ENCODE measurements around the gene RGS19.

RGS19 gene

GRCh38 chr20:64069614-64070243 lies 9.6 kb downstream of the RGS19 start:
- Mint-ChIP-seq H3K9me3 (no peaks in the 10 kb centered on the region), H3K36me3 (ENCODE audit: low read depth) (peaks cover 4% of the 10 kb centered on the region), H3K4me1 (peaks cover 30% of the 10 kb centered on the region), H3K27ac (no peak overlapping the region), H3K27me3 (no peaks in the 10 kb centered on the region), H3K4me3 (no peak overlapping the region)
- no peak for ATAC-seq
- peak; percentile 55 for DNase-seq

- Mint-ChIP-seq H3K9me3 (no peaks in the 10 kb centered on the region), H3K36me3 (ENCODE audit: low read depth) (peaks cover 4% of the 10 kb centered on the region), H3K27ac (no peak overlapping the region), H3K4me1 (peaks cover 36% of the 10 kb centered on the region), H3K27me3 (no peaks in the 10 kb centered on the region), H3K4me3 (no peak overlapping the region)
- ATAC-seq (no peak), DNase-seq (no peak)
These were observed 10.1 kb downstream of the RGS19 start for GRCh38 chr20:64069209-64069613.

GRCh38 chr20:64068386-64069208 lies 10.7 kb downstream of the RGS19 start:
- Mint-ChIP-seq H3K27ac (no peak overlapping the region), H3K27me3 (no peaks in the 10 kb centered on the region), H3K4me3 (no peak overlapping the region), H3K4me1 (peaks cover 42% of the 10 kb centered on the region), H3K36me3 (ENCODE audit: low read depth) (peaks cover 4% of the 10 kb centered on the region), H3K9me3 (no peaks in the 10 kb centered on the region)
- ATAC-seq (no peak), DNase-seq (no peak)

- Mint-ChIP-seq H3K36me3 (ENCODE audit: low read depth) (no peaks in the 10 kb centered on the region), H3K27me3 (no peaks in the 10 kb centered on the region), H3K9me3 (no peaks in the 10 kb centered on the region), H3K4me1 (peaks cover 42% of the 10 kb centered on the region), H3K4me3 (no peak overlapping the region), H3K27ac (no peak overlapping the region)
- no peak for ATAC-seq
- no peak for DNase-seq
These were observed 11.5 kb downstream of the RGS19 start for GRCh38 chr20:64067733-64068307.

- ATAC-seq (no peak), DNase-seq (no peak)
- Mint-ChIP-seq H3K27me3 (no peaks in the 10 kb centered on the region), H3K9me3 (no peaks in the 10 kb centered on the region), H3K4me1 (peaks cover 39% of the 10 kb centered on the region), H3K36me3 (ENCODE audit: low read depth) (no peaks in the 10 kb centered on the region), H3K27ac (no peak overlapping the region), H3K4me3 (no peak overlapping the region)
These were observed 12.2 kb downstream of the RGS19 start for GRCh38 chr20:64067005-64067632.

- peaks cover 39% of the 10 kb centered on the region for H3K4me1 Mint-ChIP-seq
- peak; percentile 68 for ATAC-seq
- peak overlapping the region; percentile 67 for H3K27ac Mint-ChIP-seq
- peak; percentile 72 for DNase-seq
- H3K27me3 Mint-ChIP-seq: no peaks in the 10 kb centered on the region
- no peaks in the 10 kb centered on the region for H3K36me3 Mint-ChIP-seq (ENCODE audit: low read depth)
- peak overlapping the region; percentile 29 for H3K4me3 Mint-ChIP-seq
- H3K9me3 Mint-ChIP-seq: no peaks in the 10 kb centered on the region
These were observed 13.4 kb downstream of the RGS19 start for GRCh38 chr20:64065974-64066343.

- Mint-ChIP-seq H3K9me3 (no peaks in the 10 kb centered on the region), H3K27me3 (no peaks in the 10 kb centered on the region), H3K4me1 (peaks cover 39% of the 10 kb centered on the region), H3K4me3 (peak overlapping the region; percentile 29), H3K27ac (peak overlapping the region; percentile 67), H3K36me3 (ENCODE audit: low read depth) (no peaks in the 10 kb centered on the region)
- ATAC-seq: no peak
- no peak for DNase-seq
These were observed 14.0 kb downstream of the RGS19 start for GRCh38 chr20:64065062-64065973.

GRCh38 chr20:64064145-64064698 lies 15.1 kb downstream of the RGS19 start:
- H3K27me3 Mint-ChIP-seq: no peaks in the 10 kb centered on the region
- no peak for DNase-seq
- H3K36me3 Mint-ChIP-seq (ENCODE audit: low read depth): no peaks in the 10 kb centered on the region
- H3K4me1 Mint-ChIP-seq: peaks cover 39% of the 10 kb centered on the region
- no peak for ATAC-seq
- H3K9me3 Mint-ChIP-seq: no peaks in the 10 kb centered on the region
- H3K27ac Mint-ChIP-seq: peak overlapping the region; percentile 82
- peak overlapping the region; percentile 87 for H3K4me3 Mint-ChIP-seq

GRCh38 chr20:64063389-64064144 lies 15.8 kb downstream of the RGS19 start:
- H3K27me3 Mint-ChIP-seq: no peaks in the 10 kb centered on the region
- ATAC-seq (no peak), DNase-seq (peak; percentile 61)
- H3K36me3 Mint-ChIP-seq (ENCODE audit: low read depth): no peaks in the 10 kb centered on the region
- peak overlapping the region; percentile 82 for H3K27ac Mint-ChIP-seq
- peak overlapping the region; percentile 87 for H3K4me3 Mint-ChIP-seq
- peaks cover 40% of the 10 kb centered on the region for H3K4me1 Mint-ChIP-seq
- no peaks in the 10 kb centered on the region for H3K9me3 Mint-ChIP-seq

- no peaks in the 10 kb centered on the region for H3K9me3 Mint-ChIP-seq
- ATAC-seq: peak; percentile 85
- no peaks in the 10 kb centered on the region for H3K36me3 Mint-ChIP-seq (ENCODE audit: low read depth)
- H3K27me3 Mint-ChIP-seq: no peaks in the 10 kb centered on the region
- peak; percentile 97 for DNase-seq
- peaks cover 45% of the 10 kb centered on the region for H3K4me1 Mint-ChIP-seq
- H3K4me3 Mint-ChIP-seq: peak within 1 kb of the TSS; percentile 87
- peak within 1 kb of the TSS; percentile 82 for H3K27ac Mint-ChIP-seq
These were observed 16.5 kb downstream of the RGS19 start, which contains the start of gene TCEA2 for GRCh38 chr20:64062596-64063388. Gene TCEA2 (plus strand): TSS chr20:64063198. CDS start chr20:64063313, 115 bp downstream.

GRCh38 chr20:64062276-64062595 lies 17.1 kb downstream of the RGS19 start:
- Mint-ChIP-seq H3K36me3 (ENCODE audit: low read depth) (no peaks in the 10 kb centered on the region), H3K4me1 (peaks cover 49% of the 10 kb centered on the region), H3K27me3 (no peaks in the 10 kb centered on the region), H3K4me3 (peak overlapping the region; percentile 87), H3K27ac (no peak overlapping the region), H3K9me3 (no peaks in the 10 kb centered on the region)
- no peak for DNase-seq
- ATAC-seq: no peak

- Mint-ChIP-seq H3K36me3 (ENCODE audit: low read depth) (no peaks in the 10 kb centered on the region), H3K27ac (no peak overlapping the region), H3K27me3 (no peaks in the 10 kb centered on the region), H3K9me3 (no peaks in the 10 kb centered on the region), H3K4me1 (peaks cover 21% of the 10 kb centered on the region), H3K4me3 (peak overlapping the region; percentile 65)
- ATAC-seq: no peak
- DNase-seq: no peak
These were observed 20.8 kb downstream of the RGS19 start for GRCh38 chr20:64058536-64058935.
